Measurements from ENCODE around the gene CHCHD10. TPM values are rescaled to one million over a fixed set of nuclear protein-coding genes. Genes with fewer than 3 reads are reported as not detected.

Gene CHCHD10
- total RNA-seq, 1 donor = 3.9 TPM

DNA sequence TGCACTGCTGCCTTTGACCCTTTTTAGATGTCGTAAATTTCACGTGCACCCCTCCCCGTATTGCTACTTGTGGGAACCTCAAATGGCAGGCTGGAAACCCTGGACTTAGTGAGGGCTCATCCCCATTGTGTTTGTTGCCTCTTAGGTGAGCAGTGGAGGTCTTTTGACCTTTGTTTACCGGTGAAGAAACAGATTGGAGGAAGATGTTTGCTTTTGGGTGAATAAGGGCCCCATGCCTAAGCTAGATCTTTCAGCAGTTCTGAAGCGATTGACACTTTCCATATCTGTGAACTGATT, 19.8 kb upstream of the CHCHD10 start:
- TF ChIP-seq, protein P1, sequence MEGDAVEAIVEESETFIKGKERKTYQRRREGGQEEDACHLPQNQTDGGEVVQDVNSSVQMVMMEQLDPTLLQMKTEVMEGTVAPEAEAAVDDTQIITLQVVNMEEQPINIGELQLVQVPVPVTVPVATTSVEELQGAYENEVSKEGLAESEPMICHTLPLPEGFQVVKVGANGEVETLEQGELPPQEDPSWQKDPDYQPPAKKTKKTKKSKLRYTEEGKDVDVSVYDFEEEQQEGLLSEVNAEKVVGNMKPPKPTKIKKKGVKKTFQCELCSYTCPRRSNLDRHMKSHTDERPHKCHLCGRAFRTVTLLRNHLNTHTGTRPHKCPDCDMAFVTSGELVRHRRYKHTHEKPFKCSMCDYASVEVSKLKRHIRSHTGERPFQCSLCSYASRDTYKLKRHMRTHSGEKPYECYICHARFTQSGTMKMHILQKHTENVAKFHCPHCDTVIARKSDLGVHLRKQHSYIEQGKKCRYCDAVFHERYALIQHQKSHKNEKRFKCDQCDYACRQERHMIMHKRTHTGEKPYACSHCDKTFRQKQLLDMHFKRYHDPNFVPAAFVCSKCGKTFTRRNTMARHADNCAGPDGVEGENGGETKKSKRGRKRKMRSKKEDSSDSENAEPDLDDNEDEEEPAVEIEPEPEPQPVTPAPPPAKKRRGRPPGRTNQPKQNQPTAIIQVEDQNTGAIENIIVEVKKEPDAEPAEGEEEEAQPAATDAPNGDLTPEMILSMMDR (IDR thresholded peaks at IDR 0.05; ENCODE audit: insufficient read depth, low read depth, low read length) = no peak
- peak overlapping the region; percentile 88 for H3K4me3 ChIP-seq (ENCODE audit: low read depth, low read length)
- DNase-seq (ENCODE audit: low read depth) = no peak

DNA sequence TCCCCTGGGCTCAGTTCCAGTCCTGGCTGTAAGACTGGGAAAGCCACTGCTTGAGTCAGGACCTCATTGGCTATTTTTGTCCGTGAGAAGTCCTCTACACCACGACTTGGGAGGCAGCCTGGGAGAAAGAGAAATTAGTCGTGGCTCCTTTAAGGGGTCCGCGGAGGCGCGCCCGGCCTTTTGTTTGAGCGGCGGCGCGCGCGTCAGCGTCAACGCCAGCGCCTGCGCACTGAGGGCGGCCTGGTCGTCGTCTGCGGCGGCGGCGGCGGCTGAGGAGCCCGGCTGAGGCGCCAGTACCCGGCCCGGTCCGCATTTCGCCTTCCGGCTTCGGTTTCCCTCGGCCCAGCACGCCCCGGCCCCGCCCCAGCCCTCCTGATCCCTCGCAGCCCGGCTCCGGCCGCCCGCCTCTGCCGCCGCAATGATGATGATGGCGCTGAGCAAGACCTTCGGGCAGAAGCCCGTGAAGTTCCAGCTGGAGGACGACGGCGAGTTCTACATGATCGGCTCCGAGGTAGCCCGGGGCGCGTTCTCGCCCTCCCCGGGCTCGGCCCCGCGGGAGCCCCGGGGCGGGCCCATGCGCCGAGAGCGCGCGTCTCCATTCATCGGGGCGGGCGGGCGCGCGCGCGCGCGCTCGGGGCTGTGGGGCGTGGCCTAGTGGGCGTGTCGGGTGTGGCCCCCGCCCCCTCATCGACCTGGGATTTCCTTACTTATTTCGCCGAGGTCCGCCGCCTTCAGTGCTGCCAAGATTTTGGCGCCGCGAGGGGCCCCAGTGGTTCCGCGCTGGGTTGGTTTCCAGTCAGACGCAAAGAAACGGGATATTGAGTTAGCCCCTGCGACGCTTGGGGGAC, 19.2 kb upstream of the CHCHD10 start, which contains the start of gene SMARCB1:
TSS of gene SMARCB1 (plus strand) at position 215 of the 848 bp plus-strand sequence. CDS start at position 419, 204 bp downstream.
- H3K4me3 ChIP-seq (ENCODE audit: low read depth, low read length) = peak within 1 kb of the TSS; percentile 88
- TF ChIP-seq, protein P1 (IDR thresholded peaks at IDR 0.05; ENCODE audit: insufficient read depth, low read depth, low read length) = no peak
- DNase-seq (ENCODE audit: low read depth) = peak; percentile 92

DNA sequence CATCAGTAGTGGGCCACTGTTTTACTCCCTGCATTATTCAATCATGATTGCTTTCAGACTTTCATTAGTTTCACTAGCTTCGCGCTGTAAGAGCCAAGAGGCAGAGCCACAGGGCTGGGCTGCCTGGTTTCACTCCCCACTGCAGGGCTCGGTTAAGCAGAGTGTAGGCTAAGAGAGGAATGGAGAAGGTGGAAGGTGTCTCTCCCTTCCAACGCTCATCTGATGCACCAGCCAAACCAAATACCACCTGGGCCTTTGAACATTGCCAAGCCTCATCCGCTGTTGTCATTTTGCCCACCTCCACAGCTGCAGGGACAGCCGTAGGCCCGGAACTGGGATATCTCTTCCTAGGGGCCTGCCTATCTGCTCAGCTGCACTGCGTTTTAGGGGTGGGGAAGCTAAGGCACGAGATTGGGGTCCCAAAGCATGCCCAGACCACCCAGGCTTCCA, 18.5 kb upstream of the CHCHD10 start:
- peak overlapping the region; percentile 33 for H3K4me3 ChIP-seq (ENCODE audit: low read depth, low read length)
- DNase-seq (ENCODE audit: low read depth) = no peak
- TF ChIP-seq, protein P1 (IDR thresholded peaks at IDR 0.05; ENCODE audit: insufficient read depth, low read depth, low read length) = no peak

DNA sequence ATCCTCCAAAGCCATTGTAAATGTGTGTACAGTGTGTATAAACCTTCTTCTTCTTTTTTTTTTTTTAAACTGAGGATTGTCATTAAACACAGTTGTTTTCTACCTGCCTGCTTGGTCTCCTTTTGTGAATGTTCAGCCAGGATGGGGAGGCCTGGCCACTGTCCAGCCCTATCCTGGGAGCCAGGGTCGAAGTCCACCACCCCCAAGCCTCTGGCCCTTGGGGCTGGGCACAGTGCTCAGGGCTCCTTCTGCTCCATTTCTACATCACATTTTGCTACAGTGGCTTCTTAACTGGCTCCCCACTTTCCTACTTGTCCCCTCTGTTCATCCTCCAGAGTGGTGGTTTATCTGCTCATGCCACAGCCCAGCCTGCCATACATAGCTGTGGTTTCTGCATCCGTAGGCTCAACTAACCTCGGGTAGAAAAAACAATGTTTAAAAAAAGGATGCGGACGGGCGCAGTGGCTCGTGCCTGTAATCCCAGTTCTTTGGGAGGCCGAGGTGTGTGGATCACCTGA, 16.5 kb upstream of the CHCHD10 start:
- TF ChIP-seq, protein P1 (IDR thresholded peaks at IDR 0.05; ENCODE audit: insufficient read depth, low read depth, low read length) = no peak
- no peak overlapping the region for H3K4me3 ChIP-seq (ENCODE audit: low read depth, low read length)

DNA sequence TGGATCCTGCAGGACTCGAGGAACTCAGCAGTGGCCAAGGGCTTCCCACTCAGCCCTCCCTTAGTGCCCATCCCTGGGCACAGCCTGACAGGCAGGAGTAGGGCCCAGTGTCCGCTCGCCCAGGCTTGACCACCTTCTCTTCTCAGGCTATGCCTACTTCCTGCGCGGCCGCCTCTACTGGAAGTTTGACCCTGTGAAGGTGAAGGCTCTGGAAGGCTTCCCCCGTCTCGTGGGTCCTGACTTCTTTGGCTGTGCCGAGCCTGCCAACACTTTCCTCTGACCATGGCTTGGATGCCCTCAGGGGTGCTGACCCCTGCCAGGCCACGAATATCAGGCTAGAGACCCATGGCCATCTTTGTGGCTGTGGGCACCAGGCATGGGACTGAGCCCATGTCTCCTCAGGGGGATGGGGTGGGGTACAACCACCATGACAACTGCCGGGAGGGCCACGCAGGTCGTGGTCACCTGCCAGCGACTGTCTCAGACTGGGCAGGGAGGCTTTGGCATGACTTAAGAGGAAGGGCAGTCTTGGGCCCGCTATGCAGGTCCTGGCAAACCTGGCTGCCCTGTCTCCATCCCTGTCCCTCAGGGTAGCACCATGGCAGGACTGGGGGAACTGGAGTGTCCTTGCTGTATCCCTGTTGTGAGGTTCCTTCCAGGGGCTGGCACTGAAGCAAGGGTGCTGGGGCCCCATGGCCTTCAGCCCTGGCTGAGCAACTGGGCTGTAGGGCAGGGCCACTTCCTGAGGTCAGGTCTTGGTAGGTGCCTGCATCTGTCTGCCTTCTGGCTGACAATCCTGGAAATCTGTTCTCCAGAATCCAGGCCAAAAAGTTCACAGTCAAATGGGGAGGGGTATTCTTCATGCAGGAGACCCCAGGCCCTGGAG, 15.7 kb upstream of the CHCHD10 start:
- TF ChIP-seq, protein P1 (IDR thresholded peaks at IDR 0.05; ENCODE audit: insufficient read depth, low read depth, low read length) = no peak
- no peak overlapping the region for H3K4me3 ChIP-seq (ENCODE audit: low read depth, low read length)
- DNase-seq (ENCODE audit: low read depth) = no peak

More for the DNA sequence above, 16.5 kb upstream of the CHCHD10 start:
- DNase-seq (ENCODE audit: low read depth) = no peak

DNA sequence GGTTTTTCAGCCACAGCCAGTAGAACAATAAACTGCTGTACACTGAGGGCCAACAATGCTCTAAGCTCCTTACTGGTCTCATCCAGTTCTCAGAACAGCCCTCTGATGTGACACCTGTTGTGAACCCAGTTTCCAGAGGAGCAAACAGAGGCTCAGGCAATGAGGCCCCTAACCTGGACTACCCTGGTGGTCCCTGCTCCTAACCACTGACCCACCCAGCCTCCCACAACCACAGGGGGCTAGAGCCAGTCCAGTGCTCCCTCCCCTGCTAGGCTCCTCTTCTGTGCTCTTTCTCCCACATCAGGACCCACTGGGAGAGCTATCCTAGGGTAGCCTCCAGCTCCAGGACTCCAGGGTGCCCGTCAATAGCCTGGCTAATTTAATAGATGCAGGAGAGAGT, 14.9 kb upstream of the CHCHD10 start:
- no peak for DNase-seq (ENCODE audit: low read depth)

More for the DNA sequence above, 14.9 kb upstream of the CHCHD10 start:
- TF ChIP-seq, protein P1 (IDR thresholded peaks at IDR 0.05; ENCODE audit: insufficient read depth, low read depth, low read length) = no peak
- no peak overlapping the region for H3K4me3 ChIP-seq (ENCODE audit: low read depth, low read length)

All from fibroblast of villous mesenchyme (primary cell).